Upper lobe of left lung (tissue), 6 donors: ENCODE measurements around the gene MEGF11. TPM values are rescaled to one million over a fixed set of nuclear protein-coding genes. Genes with fewer than 3 reads are reported as not detected.

Experiments
- ATAC-seq, 2 donors: fragments of 200-7000 bp; cut with Tn5 transposase; one replicate each; pipeline ENCODE4 v1.9.1; 2022; ENCODE audit warnings: mild to moderate bottlenecking in 2 of 2, moderate library complexity in 2 of 2; ENCODE audit not compliant: low FRiP score in 2 of 2
- DNase-seq, 2 donors: peaks; one replicate each; pipeline ENCODE4 v3.0.0-alpha.2; 2019 to 2020
- H3K27ac ChIP-seq, 4 donors: fragments of 200-600 bp; sonication (generic); one replicate each; pipeline ENCODE4 v1.5.1; 2016 to 2019
- H3K27me3 ChIP-seq, 4 donors: fragments of 200-600 bp; sonication (generic); one replicate each; pipeline ENCODE4 v1.5.1; 2017 to 2019
- H3K36me3 ChIP-seq, 4 donors: fragments of 200-600 bp; sonication (generic); one replicate each; pipeline ENCODE4 v1.5.1; 2016 to 2019
- H3K4me1 ChIP-seq, 4 donors: fragments of 200-600 bp; sonication (generic); one replicate each; pipeline ENCODE4 v1.5.1; 2018 to 2019
- H3K4me3 ChIP-seq, 4 donors: fragments of 200-600 bp; sonication (generic); one replicate each; pipeline ENCODE4 v1.5.1; 2017 to 2019; ENCODE audit warnings: mild to moderate bottlenecking in 2 of 4, moderate library complexity in 1 of 4
- H3K9me3 ChIP-seq, 4 donors: fragments of 200-600 bp; sonication (generic); one replicate each; pipeline ENCODE4 v1.5.1; 2018 to 2019
- CTCF ChIP-seq, 6 experiments: fragments of 450-650 bp in 4 of 6; fragments of 200-600 bp in 2 of 6; sonication (generic) in 2 of 6; IDR thresholded peaks; one replicate each; pipeline ENCODE4 v1.5.1; 2016 to 2019; ENCODE audit warnings: antibody characterized with exemption in 6 of 6
- EP300 ChIP-seq, 4 donors: sonication (generic); formaldehyde crosslinking; IDR thresholded peaks; one replicate each; pipeline ENCODE4 v1.5.1; 2017; ENCODE audit warnings: antibody characterized with exemption in 4 of 4, control low read depth in 2 of 4
- POLR2A ChIP-seq, 4 donors: fragments of 450-650 bp; IDR thresholded peaks; one replicate each; pipeline ENCODE4 v1.5.1; 2016 to 2017; ENCODE audit warnings: antibody characterized with exemption in 4 of 4, mild to moderate bottlenecking in 2 of 4
- POLR2AphosphoS5 ChIP-seq, 2 donors: sonication (generic); formaldehyde crosslinking; IDR thresholded peaks; one replicate each; pipeline ENCODE4 v1.5.1; 2017; ENCODE audit warnings: antibody characterized with exemption in 2 of 2
- WGBS, 2 donors: methylation state at CpG; one replicate each; pipeline ENCODE4 v1.1.5; 2017 to 2018; 5-methylcytosine and 5-hydroxymethylcytosine counted together
- total RNA-seq, 6 donors: library from RNA; depleted of rRNA in 4 of 6; stranded (reverse); fragments of >200 nt in 4 of 6; gene quantifications; one replicate each; pipeline versions ENCODE4 v1.1.0 to v1.2.1, GENCODE V29; 2016 to 2021
- donor health status: DM: no; HTN: no; CAD: no; lungs with moderate emphysema.
- donor health status: DM: no; HTN: yes; CAD: no; lungs with severe emphysema.

Gene MEGF11
- total RNA-seq, 6 donors from 2014 or later = 1.5 to 4.0 (median 3.5) TPM; not detected in 3

- WGBS, 2 donors = 76 to 83% methylated on average over 10 to 12 of the region's 12 CpGs
- Histone ChIP-seq H3K9me3 (no peaks in the 10 kb centered on the region), H3K4me3 (no peak overlapping the region), H3K27me3 (no peaks in the 10 kb centered on the region), H3K27ac (no peak overlapping the region), H3K36me3 (no peaks in the 10 kb centered on the region), H3K4me1 (peaks cover 0 to 10% (median 0%) of the 10 kb centered on the region in 4 donors)
- ATAC-seq (no peak), DNase-seq (no peak)
- no peak for TF ChIP-seq CTCF (IDR thresholded peaks at IDR 0.05)
- no peak for TF ChIP-seq POLR2A (IDR thresholded peaks at IDR 0.05)
- TF ChIP-seq POLR2AphosphoS5 (IDR thresholded peaks at IDR 0.05) = no peak
- TF ChIP-seq EP300 (IDR thresholded peaks at IDR 0.05) = no peak
These were observed 12.3 kb downstream of the MEGF11 start for GRCh38 chr15:66241087-66241907.

- Histone ChIP-seq H3K36me3 (no peaks in the 10 kb centered on the region), H3K9me3 (no peaks in the 10 kb centered on the region), H3K27me3 (no peaks in the 10 kb centered on the region), H3K27ac (no peak overlapping the region), H3K4me3 (no peak overlapping the region), H3K4me1 (peaks cover 0 to 10% (median 0%) of the 10 kb centered on the region in 4 donors)
- TF ChIP-seq POLR2AphosphoS5 (IDR thresholded peaks at IDR 0.05) (no peak), EP300 (IDR thresholded peaks at IDR 0.05) (no peak)
- peak in 1 of 2 donors; percentile 70 for ATAC-seq
- 49 to 70% methylated on average over 9 of the region's 9 CpGs for WGBS, 2 donors
- DNase-seq = no peak
These were observed 13.2 kb downstream of the MEGF11 start for GRCh38 chr15:66240240-66240794.

DNA sequence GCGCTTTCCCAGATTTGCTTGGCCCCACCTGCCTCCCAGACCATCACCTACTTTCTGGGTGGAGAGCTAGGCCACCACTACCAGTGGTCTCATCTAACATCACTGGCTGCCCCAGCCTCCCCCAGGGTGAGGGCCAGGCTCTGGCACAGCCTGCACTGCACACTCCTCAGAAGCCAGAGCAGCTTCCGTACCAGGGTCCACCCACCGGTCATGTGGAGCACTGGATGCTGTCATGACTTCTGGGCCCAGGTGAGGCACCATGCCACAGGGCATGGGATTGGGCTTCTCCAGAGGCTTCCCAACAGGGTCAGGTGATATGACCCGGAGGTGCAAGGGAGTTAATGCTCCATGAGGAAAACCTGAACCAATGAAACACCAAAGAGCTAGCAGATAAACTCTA, 14.0 kb downstream of the MEGF11 start:
- ATAC-seq = no peak
- peaks cover 0 to 10% (median 0%) of the 10 kb centered on the region in 4 donors for H3K4me1 ChIP-seq
- no peak for DNase-seq
- H3K27me3 ChIP-seq = no peaks in the 10 kb centered on the region
- WGBS, 2 donors = 96 to 100% methylated on average over 1 to 4 of the region's 4 CpGs
- no peak overlapping the region for H3K4me3 ChIP-seq
- TF ChIP-seq POLR2AphosphoS5 (IDR thresholded peaks at IDR 0.05) (no peak), POLR2A (IDR thresholded peaks at IDR 0.05) (no peak), EP300 (IDR thresholded peaks at IDR 0.05) (no peak), CTCF (IDR thresholded peaks at IDR 0.05) (no peak)
- no peaks in the 10 kb centered on the region for H3K36me3 ChIP-seq
- H3K9me3 ChIP-seq = no peaks in the 10 kb centered on the region
- H3K27ac ChIP-seq = no peak overlapping the region

GRCh38 chr15:66238318-66238717, 15.2 kb downstream of the MEGF11 start:
- Histone ChIP-seq H3K36me3 (no peaks in the 10 kb centered on the region), H3K4me3 (no peak overlapping the region), H3K4me1 (peaks cover 0 to 10% (median 0%) of the 10 kb centered on the region in 4 donors), H3K9me3 (no peaks in the 10 kb centered on the region), H3K27me3 (no peaks in the 10 kb centered on the region), H3K27ac (no peak overlapping the region)
- 79 to 94% methylated on average over 5 of the region's 5 CpGs for WGBS, 2 donors
- ATAC-seq (no peak), DNase-seq (no peak)
- no peak for TF ChIP-seq POLR2A (IDR thresholded peaks at IDR 0.05)
- no peak for TF ChIP-seq CTCF (IDR thresholded peaks at IDR 0.05)
- no peak for TF ChIP-seq EP300 (IDR thresholded peaks at IDR 0.05)
- no peak for TF ChIP-seq POLR2AphosphoS5 (IDR thresholded peaks at IDR 0.05)

DNA sequence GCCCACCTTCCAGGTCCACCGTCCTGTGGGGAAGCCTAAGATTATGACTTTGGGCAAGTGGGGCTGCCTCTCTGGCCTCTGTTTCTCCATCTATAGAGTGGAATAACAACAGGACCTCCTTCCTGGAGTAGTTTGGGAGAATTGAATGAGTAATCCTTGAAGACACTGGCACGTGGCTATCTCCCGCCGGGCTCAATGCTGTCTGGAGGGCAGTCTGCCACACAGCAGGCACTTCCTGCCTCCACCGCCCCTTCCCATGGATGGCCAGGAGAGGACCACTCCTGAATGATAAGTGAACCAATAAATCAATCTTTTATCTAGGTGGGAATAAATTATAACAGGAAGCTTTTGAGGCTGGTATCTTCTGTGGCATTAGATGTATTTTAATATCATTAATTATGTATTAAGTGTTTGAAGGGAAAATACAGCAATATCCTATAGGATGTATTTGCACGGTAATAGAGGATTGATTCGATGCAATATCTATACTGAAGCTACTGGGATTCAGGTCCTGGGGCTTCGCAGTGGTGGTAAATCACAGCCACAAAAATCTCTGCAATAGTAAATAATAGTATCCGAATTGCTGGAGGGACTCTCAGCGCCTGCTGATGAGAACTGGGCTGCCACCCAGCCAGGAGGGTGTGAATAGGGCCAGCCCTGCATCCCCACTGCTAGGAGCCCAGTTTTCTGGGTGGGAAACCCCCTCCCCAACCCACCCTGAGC, 15.9 kb downstream of the MEGF11 start:
- H3K27ac ChIP-seq = no peak overlapping the region
- no peak overlapping the region for H3K4me3 ChIP-seq
- H3K9me3 ChIP-seq = no peaks in the 10 kb centered on the region
- ATAC-seq (no peak), DNase-seq (no peak)
- no peaks in the 10 kb centered on the region for H3K27me3 ChIP-seq
- H3K4me1 ChIP-seq = peaks cover 0 to 10% (median 0%) of the 10 kb centered on the region in 4 donors
- H3K36me3 ChIP-seq = no peaks in the 10 kb centered on the region
- 78 to 80% methylated on average over 9 to 10 of the region's 10 CpGs for WGBS, 2 donors
- TF ChIP-seq CTCF (IDR thresholded peaks at IDR 0.05) (no peak), POLR2AphosphoS5 (IDR thresholded peaks at IDR 0.05) (no peak), EP300 (IDR thresholded peaks at IDR 0.05) (no peak), POLR2A (IDR thresholded peaks at IDR 0.05) (no peak)
